ENCODE data around the gene TIGD1. TPM values are rescaled to one million over a fixed set of nuclear protein-coding genes. Genes with fewer than 3 reads are reported as not detected.

Gene TIGD1
- total RNA-seq (2013) = 6.3 TPM
- polyA plus RNA-seq = 1 to 10 TPM; 1.6 to 4.1 (median 2.1) TPM
- polyA minus RNA-seq = 3.5 and 3.9 TPM in 2 replicates
- total RNA-seq = 1.1 to 9.8 (median 5.5) reads per million in 11 experiments

GRCh38 chr2:232550354-232551249 is at the start of gene TIGD1, which contains the start of gene EIF4E2:
TIGD1 (minus strand) TSS chr2:232550557; CDS start chr2:232549882, 675 bp downstream.
EIF4E2 (plus strand) TSS chr2:232550689; CDS start chr2:232550725, 36 bp downstream.
- TF ChIP-seq CTCF (IDR thresholded peaks at IDR 0.05) = peak; percentile 43
- H3K9me3 ChIP-seq (replicated peaks in 1 of 2; ENCODE audit: control insufficient read depth in 1 of 2, insufficient read depth in 1 of 2, low read length in 2 of 2) = no peaks in the 10 kb centered on the region
- Mint-ChIP-seq H3K36me3 (peaks cover 21 to 49% of the 10 kb centered on the region in 2 donors), H3K9me3 (no peaks in the 10 kb centered on the region), H3K4me3 (peak within 1 kb of the TSS; percentile 97 to 99), H3K27me3 (ENCODE audit: low read depth in 3 of 3) (peaks cover 0 to 1% (median 0%) of the 10 kb centered on the region in 3 donors), H3K4me1 (peaks cover 71% of the 10 kb centered on the region), H3K27ac (peak within 1 kb of the TSS; percentile 95 to 98 (median 96))
- peak within 1 kb of the TSS; percentile 88 for H2AFZ ChIP-seq (ENCODE audit: insufficient read depth, low read depth, low read length, poor library complexity, severe bottlenecking)
- H3K36me3 ChIP-seq (replicated peaks in 1 of 2; ENCODE audit: control insufficient read depth in 1 of 2, insufficient read depth in 2 of 2, low read length in 2 of 2) = peaks cover 0 to 34% of the 10 kb centered on the region in 2 donors
- intact Hi-C loops (cut with micrococcal nuclease) = loop anchor here (2.0 to 10.0 kb wide), 3 partner anchors 144 to 1086 kb away; partner anchors contain the start of genes GIGYF2 (in 2 of the 2) and NCL (in 1 of the 2)
- peak; percentile 90 to 94 (median 93) for DNase-seq
- under 1% methylated on average over 64 of the region's 81 CpGs for WGBS (ENCODE audit: insufficient coverage)
- peak within 1 kb of the TSS; percentile 94 for H3K4me2 ChIP-seq (replicated peaks; ENCODE audit: extremely low read depth, low read length, poor library complexity, severe bottlenecking)
- H3K4me3 ChIP-seq (replicated peaks in 1 of 3; ENCODE audit: low read depth in 2 of 3, low read length in 3 of 3) = peak within 1 kb of the TSS; percentile 64 to 88 (median 74)
- H3K27ac ChIP-seq (ENCODE audit: low read depth in 1 of 2, low read length in 2 of 2) = peak within 1 kb of the TSS; percentile 94
- H3K4me1 ChIP-seq (ENCODE audit: control insufficient read depth in 1 of 2, insufficient read depth in 2 of 2, low read length in 2 of 2) = peaks cover 46 to 62% of the 10 kb centered on the region in 2 donors
- H3K79me2 ChIP-seq (ENCODE audit: insufficient read depth, low read length) = peaks cover 86% of the 10 kb centered on the region
- H3K9ac ChIP-seq (ENCODE audit: insufficient read depth, low read length, poor library complexity, severe bottlenecking) = peak within 1 kb of the TSS; percentile 97
- H3K27me3 ChIP-seq (ENCODE audit: control insufficient read depth in 2 of 2, insufficient read depth in 2 of 2, low read length in 2 of 2) = no peaks in the 10 kb centered on the region
- H4K20me1 ChIP-seq (ENCODE audit: insufficient read depth, low read length) = peaks cover 63% of the 10 kb centered on the region

- Mint-ChIP-seq H3K27ac (no peak overlapping the region), H3K27me3 (ENCODE audit: low read depth in 3 of 3) (peaks cover 0 to 1% (median 0%) of the 10 kb centered on the region in 3 donors), H3K9me3 (no peaks in the 10 kb centered on the region), H3K4me1 (peaks cover under 1% of the 10 kb centered on the region), H3K4me3 (no peak overlapping the region), H3K36me3 (no peaks in the 10 kb centered on the region)
- WGBS (ENCODE audit: insufficient coverage) = 100% methylated on average over 3 of the region's 4 CpGs
- no peak for TF ChIP-seq CTCF (IDR thresholded peaks at IDR 0.05)
- intact Hi-C loops (cut with micrococcal nuclease) = no loop called here
- Histone ChIP-seq H3K4me3 (replicated peaks in 1 of 3; ENCODE audit: low read depth in 2 of 3, low read length in 3 of 3) (no peak overlapping the region), H3K27ac (ENCODE audit: low read depth in 1 of 2, low read length in 2 of 2) (no peak overlapping the region), H3K9me3 (replicated peaks in 1 of 2; ENCODE audit: control insufficient read depth in 1 of 2, insufficient read depth in 1 of 2, low read length in 2 of 2) (no peaks in the 10 kb centered on the region), H3K27me3 (ENCODE audit: control insufficient read depth in 2 of 2, insufficient read depth in 2 of 2, low read length in 2 of 2) (no peaks in the 10 kb centered on the region), H3K36me3 (replicated peaks in 1 of 2; ENCODE audit: control insufficient read depth in 1 of 2, insufficient read depth in 2 of 2, low read length in 2 of 2) (no peaks in the 10 kb centered on the region), H3K9ac (ENCODE audit: insufficient read depth, low read length, poor library complexity, severe bottlenecking) (no peak overlapping the region), H3K4me2 (replicated peaks; ENCODE audit: extremely low read depth, low read length, poor library complexity, severe bottlenecking) (no peak overlapping the region), H3K4me1 (ENCODE audit: control insufficient read depth in 1 of 2, insufficient read depth in 2 of 2, low read length in 2 of 2) (no peaks in the 10 kb centered on the region), H2AFZ (ENCODE audit: insufficient read depth, low read depth, low read length, poor library complexity, severe bottlenecking) (no peak overlapping the region), H4K20me1 (ENCODE audit: insufficient read depth, low read length) (no peaks in the 10 kb centered on the region), H3K79me2 (ENCODE audit: insufficient read depth, low read length) (no peaks in the 10 kb centered on the region)
- no peak for DNase-seq
These were observed 47.9 kb upstream of the TIGD1 start for GRCh38 chr2:232598293-232598692.
